WERI-Rb-1 (cell line): ENCODE data around the gene ZNF700.
A peak's percentile ranks its signal among the peaks of the same experiment; 100 is the strongest.
"Not testable (repeated sequence)": the region's sequence is repeated elsewhere in the genome, so short reads cannot be mapped to it uniquely, and the experiment has no call there.

ENCODE experiments used
- DNase-seq: peaks from one replicate; pipeline ENCODE4 v3.0.0-alpha.2; 2020
- H3K27ac ChIP-seq: fragments of 250-450 bp; sonication (Bioruptor Pico); 2 replicates; pipeline ENCODE4 v1.5.1; 2020; ENCODE audit warnings: mild to moderate bottlenecking, moderate library complexity
- H3K27me3 ChIP-seq: fragments of 250-450 bp; sonication (Bioruptor Pico); 2 replicates; pipeline ENCODE4 v1.5.1; 2021; ENCODE audit warnings: mild to moderate bottlenecking, low read depth, moderate library complexity; ENCODE audit not compliant: insufficient read depth, severe bottlenecking
- H3K36me3 ChIP-seq: fragments of 250-450 bp; sonication (Bioruptor Pico); 2 replicates; pipeline ENCODE4 v1.5.1; 2020; ENCODE audit warnings: mild to moderate bottlenecking, moderate library complexity
- H3K4me3 ChIP-seq: 2 replicates; pipeline ENCODE4 v1.5.1; 2011; ENCODE audit warnings: low read depth, mild to moderate bottlenecking, control low read depth, low read length
- H3K9me3 ChIP-seq: fragments of 250-450 bp; sonication (Bioruptor Pico); 2 replicates; pipeline ENCODE4 v1.5.1; 2021; ENCODE audit warnings: mild to moderate bottlenecking, moderate library complexity; ENCODE audit not compliant: severe bottlenecking
- CTCF ChIP-seq: IDR thresholded peaks from 2 replicates; pipeline ENCODE4 v1.5.1; 2011; ENCODE audit warnings: low read depth, mild to moderate bottlenecking, control low read depth, inconsistent platforms, low read length

Gene ZNF700

GRCh38 chr19:11905928-11906327, 19.0 kb upstream of the ZNF700 start:
- no peak overlapping the region for H3K4me3 ChIP-seq
- peaks cover 72% of the 10 kb centered on the region for H3K9me3 ChIP-seq
- no peaks in the 10 kb centered on the region for H3K27me3 ChIP-seq
- no peak for TF ChIP-seq CTCF
- no peak for DNase-seq
- no peak overlapping the region for H3K27ac ChIP-seq
- H3K36me3 ChIP-seq = peaks cover 34% of the 10 kb centered on the region

DNA sequence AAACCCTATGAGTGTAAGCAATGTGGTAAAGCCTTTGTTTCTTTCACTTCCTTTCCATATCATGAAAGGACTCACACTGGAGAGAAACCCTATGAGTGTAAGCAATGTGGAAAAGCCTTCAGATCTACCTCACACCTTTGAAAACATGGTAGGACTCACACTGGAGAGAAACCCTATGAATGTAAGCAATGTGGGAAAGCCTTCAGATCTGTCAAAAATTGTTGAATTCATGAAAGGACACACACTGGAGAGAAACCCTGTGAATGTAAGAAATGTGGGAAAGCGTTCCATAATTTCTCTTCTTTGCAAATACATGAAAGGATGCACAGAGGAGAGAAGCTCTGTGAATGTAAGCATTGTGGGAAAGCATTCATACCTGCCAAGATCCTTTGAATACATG, 13.0 kb upstream of the ZNF700 start:
- not testable (repeated sequence) for H3K27ac ChIP-seq, H3K27me3 ChIP-seq, DNase-seq, H3K36me3 ChIP-seq, H3K4me3 ChIP-seq
- peaks cover 61% of the 10 kb centered on the region for H3K9me3 ChIP-seq

DNA sequence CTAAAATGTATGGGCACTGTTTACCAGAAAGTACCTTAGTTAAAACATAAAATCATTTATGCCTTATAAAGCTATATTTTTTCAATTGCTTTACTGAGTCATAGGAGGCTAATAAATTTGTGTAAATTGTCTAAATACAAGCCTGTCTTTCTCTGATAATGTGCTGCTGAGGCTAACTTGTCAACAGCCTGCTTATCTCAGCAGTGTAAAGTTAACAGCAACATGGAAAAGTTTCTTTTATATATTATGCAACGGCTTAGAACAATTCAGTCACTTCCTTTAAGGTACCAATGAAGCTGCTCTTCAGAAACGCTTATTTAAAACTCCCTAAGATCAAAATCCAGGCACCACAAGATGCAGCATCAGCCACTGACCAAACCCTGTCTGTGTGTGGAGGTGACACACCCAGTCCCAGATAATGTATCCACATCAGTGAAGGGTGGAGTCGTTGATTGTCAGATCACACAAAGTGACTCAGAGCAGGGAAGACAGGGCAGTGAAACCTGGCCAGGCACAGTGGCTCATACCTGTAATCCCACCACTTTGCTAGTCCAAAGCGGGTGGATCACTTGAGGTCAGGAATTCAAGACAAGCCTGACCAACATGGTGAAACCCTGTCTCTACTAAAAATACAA, 10.4 kb upstream of the ZNF700 start:
- H3K36me3 ChIP-seq, H3K4me3 ChIP-seq, H3K27me3 ChIP-seq, H3K27ac ChIP-seq, DNase-seq: not testable (repeated sequence)
- peaks cover 36% of the 10 kb centered on the region for H3K9me3 ChIP-seq

GRCh38 chr19:11921852-11922495, 2.9 kb upstream of the ZNF700 start:
- no peak overlapping the region for H3K27ac ChIP-seq
- TF ChIP-seq CTCF = no peak
- no peaks in the 10 kb centered on the region for H3K9me3 ChIP-seq
- H3K4me3 ChIP-seq = no peak overlapping the region
- H3K27me3 ChIP-seq = no peaks in the 10 kb centered on the region
- DNase-seq = no peak
- H3K36me3 ChIP-seq = peaks cover 3% of the 10 kb centered on the region; the same call in 1 of the 2 replicates

DNA sequence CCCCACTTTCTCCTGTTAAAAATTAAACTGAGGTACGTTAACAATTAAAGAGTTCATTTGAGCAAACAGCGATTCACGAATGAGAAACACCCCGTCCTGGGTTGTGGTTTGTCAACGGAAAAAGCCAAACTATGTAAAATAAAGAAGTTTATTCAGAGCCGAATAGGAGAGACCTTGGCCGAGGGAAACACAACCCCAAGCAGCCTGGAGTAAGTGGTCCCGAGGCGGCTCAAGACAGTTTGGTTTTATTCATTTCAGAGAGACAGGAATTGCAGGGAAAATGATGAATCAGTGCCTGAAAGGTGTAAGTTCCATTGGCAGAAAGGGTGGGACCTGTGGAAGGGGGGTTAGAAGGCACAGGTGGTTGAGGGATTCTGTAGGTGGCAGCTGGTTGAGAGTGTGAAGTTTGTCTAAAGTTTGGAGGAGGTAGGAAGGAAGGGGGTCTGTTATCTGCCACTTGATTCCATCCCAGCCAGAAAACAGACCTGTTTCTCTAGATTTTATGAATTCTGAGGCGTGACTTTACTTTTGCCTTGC, 812 bp downstream of the ZNF700 start:
- Histone ChIP-seq H3K4me3 (peak overlapping the region; percentile 65), H3K27ac (peak overlapping the region; percentile 95), H3K36me3 (peaks cover 20% of the 10 kb centered on the region)
- H3K9me3 ChIP-seq, H3K27me3 ChIP-seq, DNase-seq: not testable (repeated sequence)

GRCh38 chr19:11927227-11927626, 2.3 kb downstream of the ZNF700 start:
- no peak for TF ChIP-seq CTCF
- Histone ChIP-seq H3K27me3 (no peaks in the 10 kb centered on the region), H3K36me3 (peaks cover 22% of the 10 kb centered on the region), H3K27ac (no peak overlapping the region), H3K9me3 (no peaks in the 10 kb centered on the region), H3K4me3 (no peak overlapping the region)
- DNase-seq = no peak

- H3K4me3 ChIP-seq = no peak overlapping the region
- DNase-seq = peak; percentile 30
- no peak for TF ChIP-seq CTCF
- H3K27me3 ChIP-seq = no peaks in the 10 kb centered on the region
- peaks cover 8% of the 10 kb centered on the region for H3K9me3 ChIP-seq
- H3K27ac ChIP-seq = no peak overlapping the region
- peaks cover 34% of the 10 kb centered on the region for H3K36me3 ChIP-seq
Observed at GRCh38 chr19:11931051-11931450, 6.1 kb downstream of the ZNF700 start.
